NCI-H2107 treated with DMSO at 0.1 percent for 48 hours (cell line): ENCODE measurements around the gene LUZP1.
"Not testable (repeated sequence)": the region's sequence is repeated elsewhere in the genome, so short reads cannot be mapped to it uniquely, and the experiment has no call there.

Source experiments
- DNase-seq: peaks from one replicate; lab custom pipeline; 2025; ENCODE audit not compliant: unreplicated experiment; lab: John Stamatoyannopoulos, UW

Gene LUZP1

GRCh38 chr1:23168445-23169194 lies at the start of gene LUZP1:
Gene LUZP1 (minus strand): TSS chr1:23168856.
- DNase-seq, result peak; percentile 17

GRCh38 chr1:23217421-23218115 lies 48.9 kb upstream of the LUZP1 start, which contains the start of gene HTR1D:
Gene HTR1D (minus strand): TSS chr1:23217502. CDS start chr1:23194219, 23,283 bp downstream.
- DNase-seq, result no peak

- DNase-seq, result no peak
Observed at GRCh38 chr1:23216771-23217420, 48.2 kb upstream of the LUZP1 start.

- no peak for DNase-seq
Observed at GRCh38 chr1:23215751-23216449, 47.2 kb upstream of the LUZP1 start.

- no peak for DNase-seq
Observed at GRCh38 chr1:23215291-23215690, 46.6 kb upstream of the LUZP1 start.

- DNase-seq, result no peak
Observed at GRCh38 chr1:23214640-23215039, 46.0 kb upstream of the LUZP1 start.

- DNase-seq, result no peak
Observed at GRCh38 chr1:23211955-23212354, 43.3 kb upstream of the LUZP1 start.

GRCh38 chr1:23210963-23211362 lies 42.3 kb upstream of the LUZP1 start:
- no peak for DNase-seq

- no peak for DNase-seq
Observed at GRCh38 chr1:23210351-23210785, 41.7 kb upstream of the LUZP1 start.

GRCh38 chr1:23209770-23210169 lies 41.1 kb upstream of the LUZP1 start:
- DNase-seq, result no peak

- no peak for DNase-seq
Observed at GRCh38 chr1:23208527-23208926, 39.9 kb upstream of the LUZP1 start.

- not testable (repeated sequence) for DNase-seq
Observed at GRCh38 chr1:23207733-23208132, 39.1 kb upstream of the LUZP1 start.

- DNase-seq, result peak; percentile 60
Observed at GRCh38 chr1:23202263-23202749, 33.6 kb upstream of the LUZP1 start.

- DNase-seq, result no peak
Observed at GRCh38 chr1:23200883-23201282, 32.2 kb upstream of the LUZP1 start.

- DNase-seq, result no peak
Observed at GRCh38 chr1:23198373-23198772, 29.7 kb upstream of the LUZP1 start.

GRCh38 chr1:23196627-23197328 lies 28.1 kb upstream of the LUZP1 start:
- no peak for DNase-seq

GRCh38 chr1:23194119-23194984 lies 25.7 kb upstream of the LUZP1 start:
- no peak for DNase-seq

- no peak for DNase-seq
Observed at GRCh38 chr1:23193391-23194118, 24.9 kb upstream of the LUZP1 start.

GRCh38 chr1:23191199-23191598 lies 22.5 kb upstream of the LUZP1 start:
- DNase-seq, result no peak
